ENCODE results near the gene SNAPC4. TPM values are rescaled to one million over a fixed set of nuclear protein-coding genes. Genes with fewer than 3 reads are reported as not detected.

SNAPC4 gene
- total RNA-seq, 1 donor from 2014 or later = 9.4 TPM

GRCh38 chr9:136378170-136379002 lies 21.6 kb downstream of the SNAPC4 start:
- Histone ChIP-seq H3K4me3 (no peak overlapping the region), H3K9me3 (no peaks in the 10 kb centered on the region), H3K4me1 (no peaks in the 10 kb centered on the region), H3K36me3 (peaks cover 37 to 52% of the 10 kb centered on the region in 2 donors), H3K27ac (no peak overlapping the region), H3K27me3 (no peaks in the 10 kb centered on the region)
- intact Hi-C loops (cut with DNase I) = no loop called here
- no peak for TF ChIP-seq CTCF (IDR thresholded peaks at IDR 0.05)
- DNase-seq (ENCODE audit: low spot score in 2 of 2) = no peak

- Histone ChIP-seq H3K9me3 (no peaks in the 10 kb centered on the region), H3K4me3 (no peak overlapping the region), H3K27ac (no peak overlapping the region), H3K4me1 (no peaks in the 10 kb centered on the region), H3K27me3 (no peaks in the 10 kb centered on the region), H3K36me3 (peaks cover 29 to 44% of the 10 kb centered on the region in 2 donors)
- DNase-seq (ENCODE audit: low spot score in 2 of 2) = no peak
- intact Hi-C loops (cut with DNase I) = no loop called here
- TF ChIP-seq CTCF (IDR thresholded peaks at IDR 0.05) = no peak
Measured at GRCh38 chr9:136377341-136378169, 22.4 kb downstream of the SNAPC4 start.

DNA sequence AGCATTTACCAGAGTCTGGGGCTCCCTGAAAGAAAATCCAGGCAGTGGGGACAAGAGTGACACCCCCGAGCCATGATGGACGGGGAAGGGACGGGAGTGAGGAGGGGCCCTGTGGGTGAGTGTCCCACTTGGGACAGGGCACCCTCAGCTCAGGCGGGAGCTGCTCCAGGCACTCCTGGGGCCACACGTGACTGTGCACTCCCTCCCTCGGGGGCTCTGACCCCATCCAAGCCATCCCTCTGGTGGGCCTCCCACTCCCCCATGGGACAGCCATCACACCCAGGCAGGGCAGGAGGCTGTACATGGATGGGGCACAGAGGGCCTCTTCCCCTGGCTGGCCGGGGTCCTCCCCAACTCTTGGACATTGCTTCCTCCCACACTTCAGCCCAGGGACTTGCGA lies 23.5 kb downstream of the SNAPC4 start:
- Histone ChIP-seq H3K4me1 (no peaks in the 10 kb centered on the region), H3K27me3 (no peaks in the 10 kb centered on the region), H3K27ac (no peak overlapping the region), H3K4me3 (no peak overlapping the region), H3K36me3 (peaks cover 18 to 33% of the 10 kb centered on the region in 2 donors), H3K9me3 (no peaks in the 10 kb centered on the region)
- intact Hi-C loops (cut with DNase I) = no loop called here
- no peak for DNase-seq (ENCODE audit: low spot score in 2 of 2)
- TF ChIP-seq CTCF (IDR thresholded peaks at IDR 0.05) = no peak

- Histone ChIP-seq H3K4me1 (no peaks in the 10 kb centered on the region), H3K27ac (no peak overlapping the region), H3K9me3 (no peaks in the 10 kb centered on the region), H3K4me3 (no peak overlapping the region), H3K27me3 (no peaks in the 10 kb centered on the region), H3K36me3 (peaks cover 8 to 20% of the 10 kb centered on the region in 2 donors)
- intact Hi-C loops (cut with DNase I) = no loop called here
- no peak for DNase-seq (ENCODE audit: low spot score in 2 of 2)
- no peak for TF ChIP-seq CTCF (IDR thresholded peaks at IDR 0.05)
Measured at GRCh38 chr9:136375096-136375495, 24.9 kb downstream of the SNAPC4 start.

- Histone ChIP-seq H3K4me1 (no peaks in the 10 kb centered on the region), H3K36me3 (peaks cover 0 to 13% of the 10 kb centered on the region in 2 donors), H3K27ac (no peak overlapping the region), H3K4me3 (no peak overlapping the region), H3K9me3 (no peaks in the 10 kb centered on the region), H3K27me3 (no peaks in the 10 kb centered on the region)
- intact Hi-C loops (cut with DNase I) = no loop called here
- no peak for DNase-seq (ENCODE audit: low spot score in 2 of 2)
- TF ChIP-seq CTCF (IDR thresholded peaks at IDR 0.05) = no peak
Measured at GRCh38 chr9:136374183-136374575, 25.8 kb downstream of the SNAPC4 start.
